Retinal pigment epithelial cell (primary cell): ENCODE measurements around the gene CXCL6.

ENCODE experiments used
- DNase-seq: peaks from one replicate; pipeline ENCODE4 v3.0.0-alpha.2; 2010; ENCODE audit warnings: low read depth
- H3K4me3 ChIP-seq: 2 replicates; pipeline ENCODE4 v1.5.1; 2011; ENCODE audit warnings: mild to moderate bottlenecking, low read length, control low read depth, moderate library complexity
- TF ChIP-seq, protein P1 (sequence below): conservative IDR thresholded peaks from 2 replicates; pipeline ENCODE4 v1.5.1; 2011; ENCODE audit warnings: low read depth, low read length, control low read depth, inconsistent platforms

Gene CXCL6

DNA sequence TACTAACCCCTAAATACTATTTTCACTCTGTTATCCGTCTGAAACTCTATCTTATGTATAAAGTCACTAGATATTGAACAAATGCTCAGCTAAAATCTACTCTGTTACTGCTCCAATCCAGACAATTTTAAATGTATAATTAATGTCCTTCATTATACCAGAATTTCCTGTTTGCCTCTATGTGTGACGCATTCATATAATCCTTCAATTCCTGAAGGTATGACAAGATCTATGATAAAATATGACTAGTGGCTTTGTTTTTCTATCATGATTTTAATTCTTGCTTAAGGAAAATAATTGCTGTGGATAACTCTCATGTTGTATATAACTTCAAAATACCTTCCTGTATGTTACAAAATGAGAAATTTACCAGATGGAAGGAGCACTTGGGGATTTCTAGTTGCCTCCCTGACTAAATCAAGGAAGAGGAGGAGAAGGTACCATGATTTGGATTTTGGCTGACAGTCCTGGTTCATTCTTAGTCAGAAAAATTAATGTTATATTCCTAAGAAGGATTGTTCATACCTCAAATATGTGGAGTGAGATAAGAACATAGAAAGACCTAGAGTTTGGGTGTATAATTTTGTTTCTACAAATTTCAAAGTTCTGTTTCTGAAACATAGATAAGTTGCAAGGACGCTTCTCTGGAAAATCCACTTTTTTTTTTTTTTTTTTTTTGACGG, 4.9 kb downstream of the CXCL6 start:
- no peak for DNase-seq
- TF ChIP-seq, protein P1, sequence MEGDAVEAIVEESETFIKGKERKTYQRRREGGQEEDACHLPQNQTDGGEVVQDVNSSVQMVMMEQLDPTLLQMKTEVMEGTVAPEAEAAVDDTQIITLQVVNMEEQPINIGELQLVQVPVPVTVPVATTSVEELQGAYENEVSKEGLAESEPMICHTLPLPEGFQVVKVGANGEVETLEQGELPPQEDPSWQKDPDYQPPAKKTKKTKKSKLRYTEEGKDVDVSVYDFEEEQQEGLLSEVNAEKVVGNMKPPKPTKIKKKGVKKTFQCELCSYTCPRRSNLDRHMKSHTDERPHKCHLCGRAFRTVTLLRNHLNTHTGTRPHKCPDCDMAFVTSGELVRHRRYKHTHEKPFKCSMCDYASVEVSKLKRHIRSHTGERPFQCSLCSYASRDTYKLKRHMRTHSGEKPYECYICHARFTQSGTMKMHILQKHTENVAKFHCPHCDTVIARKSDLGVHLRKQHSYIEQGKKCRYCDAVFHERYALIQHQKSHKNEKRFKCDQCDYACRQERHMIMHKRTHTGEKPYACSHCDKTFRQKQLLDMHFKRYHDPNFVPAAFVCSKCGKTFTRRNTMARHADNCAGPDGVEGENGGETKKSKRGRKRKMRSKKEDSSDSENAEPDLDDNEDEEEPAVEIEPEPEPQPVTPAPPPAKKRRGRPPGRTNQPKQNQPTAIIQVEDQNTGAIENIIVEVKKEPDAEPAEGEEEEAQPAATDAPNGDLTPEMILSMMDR = no peak

DNA sequence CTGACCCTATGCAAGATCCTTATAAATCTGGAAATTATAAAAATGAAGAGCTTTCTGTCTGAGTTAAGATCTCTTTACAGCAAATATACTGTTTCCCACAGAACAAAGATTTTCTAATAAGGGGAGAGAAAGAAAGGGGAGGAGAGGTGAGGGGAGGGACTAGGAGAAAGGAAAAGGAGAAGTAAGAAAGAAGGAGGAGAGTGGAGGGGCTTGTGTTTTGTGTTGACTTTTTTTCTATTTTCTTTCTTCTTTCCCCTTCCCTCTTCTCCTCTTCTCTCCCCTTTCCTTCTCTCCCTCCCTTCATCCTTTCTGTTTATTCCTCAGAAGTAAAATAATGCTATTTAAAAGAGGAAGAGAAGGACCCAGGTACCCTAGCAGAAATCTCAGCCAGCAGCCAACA, 6.2 kb downstream of the CXCL6 start:
- TF ChIP-seq, protein P1 = no peak
- no peak for DNase-seq
- no peak overlapping the region for H3K4me3 ChIP-seq

More for the DNA sequence above, 4.9 kb downstream of the CXCL6 start:
- no peak overlapping the region for H3K4me3 ChIP-seq

GRCh38 chr4:73843369-73843768, 6.9 kb downstream of the CXCL6 start:
- no peak overlapping the region for H3K4me3 ChIP-seq
- TF ChIP-seq, protein P1 = no peak
- no peak for DNase-seq

- TF ChIP-seq, protein P1 = no peak
- H3K4me3 ChIP-seq = no peak overlapping the region
Observed at GRCh38 chr4:73844345-73844744, 7.9 kb downstream of the CXCL6 start.

GRCh38 chr4:73844806-73845205, 8.3 kb downstream of the CXCL6 start:
- H3K4me3 ChIP-seq = no peak overlapping the region
- no peak for DNase-seq
- TF ChIP-seq, protein P1 = no peak

More at GRCh38 chr4:73844345-73844744, 7.9 kb downstream of the CXCL6 start:
- no peak for DNase-seq

DNA sequence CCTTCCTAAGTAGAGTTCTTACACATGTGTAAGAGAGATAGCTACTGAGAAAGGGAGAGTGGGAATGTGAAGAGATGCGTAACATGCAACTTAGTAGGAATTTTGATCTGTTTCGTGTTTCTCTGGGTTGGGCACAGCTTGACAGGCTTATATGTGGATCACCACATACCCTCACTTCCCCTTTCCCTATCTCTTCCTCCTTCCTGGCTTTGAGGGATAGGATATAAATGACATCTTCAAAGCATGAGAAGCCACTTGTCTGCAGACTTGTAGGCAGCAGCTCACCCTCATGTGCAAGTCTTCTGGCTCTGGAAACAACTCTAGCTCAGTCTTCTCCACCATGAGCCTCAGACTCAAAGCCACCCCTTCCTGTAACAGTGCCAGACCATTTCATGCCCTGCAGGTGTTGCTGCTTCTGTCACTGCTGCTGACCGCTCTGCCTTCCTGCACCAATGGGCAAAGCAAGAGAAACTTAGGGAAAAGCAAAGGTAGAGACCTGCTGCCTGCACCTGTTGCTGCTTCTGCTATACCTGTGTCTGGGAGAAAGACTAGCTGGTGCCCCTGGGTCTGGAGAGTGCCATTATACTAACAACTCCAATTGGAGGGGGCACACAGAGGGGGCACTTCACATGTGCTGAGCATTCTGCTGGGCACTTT, 11.2 kb downstream of the CXCL6 start:
- H3K4me3 ChIP-seq = no peak overlapping the region
- no peak for DNase-seq
- TF ChIP-seq, protein P1 = no peak
